Measurements from ENCODE around the gene SENP3.

The SENP3 gene

DNA sequence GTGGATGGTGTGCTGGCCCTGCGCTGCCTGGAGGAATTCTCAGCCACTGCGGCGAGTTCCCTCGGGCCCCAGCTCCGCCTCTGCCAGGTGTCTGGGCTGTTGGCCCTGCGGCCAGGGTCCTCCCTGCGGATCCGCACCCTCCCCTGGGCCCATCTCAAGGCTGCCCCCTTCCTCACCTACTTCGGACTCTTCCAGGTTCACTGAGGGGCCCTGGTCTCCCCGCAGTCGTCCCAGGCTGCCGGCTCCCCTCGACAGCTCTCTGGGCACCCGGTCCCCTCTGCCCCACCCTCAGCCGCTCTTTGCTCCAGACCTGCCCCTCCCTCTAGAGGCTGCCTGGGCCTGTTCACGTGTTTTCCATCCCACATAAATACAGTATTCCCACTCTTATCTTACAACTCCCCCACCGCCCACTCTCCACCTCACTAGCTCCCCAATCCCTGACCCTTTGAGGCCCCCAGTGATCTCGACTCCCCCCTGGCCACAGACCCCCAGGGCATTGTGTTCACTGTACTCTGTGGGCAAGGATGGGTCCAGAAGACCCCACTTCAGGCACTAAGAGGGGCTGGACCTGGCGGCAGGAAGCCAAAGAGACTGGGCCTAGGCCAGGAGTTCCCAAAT, 4.5 kb upstream of the SENP3 start:
- no peak for DNase-seq

DNA sequence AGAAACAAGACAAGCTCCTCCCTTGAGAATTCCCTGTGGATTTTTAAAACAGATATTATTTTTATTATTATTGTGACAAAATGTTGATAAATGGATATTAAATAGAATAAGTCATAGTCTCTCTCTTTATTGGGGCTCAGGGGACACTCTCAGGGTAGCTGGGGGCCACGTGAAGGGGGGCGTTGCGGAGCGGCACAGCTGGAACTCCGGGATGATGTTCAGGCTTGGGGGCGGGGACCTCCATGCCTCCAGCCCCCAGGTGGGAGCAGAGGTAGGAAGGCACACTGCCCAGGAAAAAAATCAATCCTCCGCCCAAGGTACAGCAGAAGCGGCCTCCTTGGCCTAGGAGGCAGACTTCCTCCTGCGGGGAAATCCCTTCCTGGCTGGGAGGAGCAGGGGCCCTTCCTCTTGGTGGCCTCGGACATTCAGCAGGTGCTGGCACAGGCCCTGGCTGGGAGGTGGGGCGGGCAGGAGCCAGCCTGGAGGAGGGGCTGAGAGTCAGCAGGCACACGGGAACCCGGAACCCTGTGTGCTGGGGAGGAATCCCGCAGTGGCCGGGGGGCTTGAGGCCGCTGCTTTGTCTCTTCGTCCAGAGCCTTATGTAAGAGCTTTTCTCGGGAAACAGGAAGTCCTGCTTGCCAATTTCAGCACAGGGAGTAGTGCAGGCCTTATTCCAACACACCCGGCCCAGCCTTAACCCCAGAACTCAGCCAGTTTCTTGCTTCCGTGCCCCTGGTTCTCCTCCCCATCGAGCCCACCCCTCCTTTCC, 3.8 kb upstream of the SENP3 start:
- no peak for DNase-seq

DNA sequence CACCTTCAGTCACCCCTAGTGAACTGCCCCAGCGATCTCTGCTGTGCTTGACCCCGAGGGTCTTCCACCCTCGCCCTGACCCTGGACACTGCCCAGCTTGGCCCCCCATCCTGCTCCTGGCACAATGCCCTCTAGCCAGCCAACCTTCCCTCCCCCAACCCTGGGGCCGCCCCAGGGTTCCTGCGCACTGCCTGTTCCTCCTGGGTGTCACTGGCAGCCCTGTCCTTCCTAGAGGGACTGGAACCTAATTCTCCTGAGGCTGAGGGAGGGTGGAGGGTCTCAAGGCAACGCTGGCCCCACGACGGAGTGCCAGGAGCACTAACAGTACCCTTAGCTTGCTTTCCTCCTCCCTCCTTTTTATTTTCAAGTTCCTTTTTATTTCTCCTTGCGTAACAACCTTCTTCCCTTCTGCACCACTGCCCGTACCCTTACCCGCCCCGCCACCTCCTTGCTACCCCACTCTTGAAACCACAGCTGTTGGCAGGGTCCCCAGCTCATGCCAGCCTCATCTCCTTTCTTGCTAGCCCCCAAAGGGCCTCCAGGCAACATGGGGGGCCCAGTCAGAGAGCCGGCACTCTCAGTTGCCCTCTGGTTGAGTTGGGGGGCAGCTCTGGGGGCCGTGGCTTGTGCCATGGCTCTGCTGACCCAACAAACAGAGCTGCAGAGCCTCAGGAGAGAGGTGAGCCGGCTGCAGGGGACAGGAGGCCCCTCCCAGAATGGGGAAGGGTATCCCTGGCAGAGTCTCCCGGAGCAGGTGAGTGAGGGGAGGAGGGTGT, 3.0 kb upstream of the SENP3 start, which contains the start of gene TNFSF13:
TSS of gene TNFSF13 (plus strand) at position 207 of the 776 bp plus-strand sequence. CDS start at position 497, 290 bp downstream.
- DNase-seq: no peak

GRCh38 chr17:7559320-7560171, 2.2 kb upstream of the SENP3 start:
- DNase-seq: no peak

DNA sequence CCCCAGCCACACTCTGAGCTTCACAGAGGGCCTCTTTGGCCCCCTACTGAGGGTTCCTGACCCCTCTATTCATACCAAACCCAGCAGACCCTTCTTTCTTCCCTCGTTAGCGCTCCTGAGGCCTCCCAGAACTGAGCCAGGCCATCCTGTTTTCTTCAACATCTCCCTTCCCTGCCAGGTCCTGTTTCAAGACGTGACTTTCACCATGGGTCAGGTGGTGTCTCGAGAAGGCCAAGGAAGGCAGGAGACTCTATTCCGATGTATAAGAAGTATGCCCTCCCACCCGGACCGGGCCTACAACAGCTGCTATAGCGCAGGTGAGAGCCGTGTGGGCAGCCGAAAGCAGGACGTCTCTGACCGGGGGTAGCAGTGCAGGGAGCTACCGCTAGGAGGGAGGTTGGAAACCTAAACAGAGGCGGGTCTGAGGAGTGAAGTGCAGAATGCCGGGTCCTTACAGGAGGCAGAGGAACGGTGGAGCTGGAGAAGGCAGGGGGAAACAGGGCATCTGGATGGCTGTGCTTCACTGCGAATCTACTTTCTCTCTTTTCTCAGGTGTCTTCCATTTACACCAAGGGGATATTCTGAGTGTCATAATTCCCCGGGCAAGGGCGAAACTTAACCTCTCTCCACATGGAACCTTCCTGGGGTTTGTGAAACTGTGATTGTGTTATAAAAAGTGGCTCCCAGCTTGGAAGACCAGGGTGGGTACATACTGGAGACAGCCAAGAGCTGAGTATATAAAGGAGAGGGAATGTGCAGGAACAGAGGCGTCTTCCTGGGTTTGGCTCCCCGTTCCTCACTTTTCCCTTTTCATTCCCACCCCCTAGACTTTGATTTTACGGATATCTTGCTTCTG, 1.3 kb upstream of the SENP3 start:
- DNase-seq: peak; percentile 38

DNA sequence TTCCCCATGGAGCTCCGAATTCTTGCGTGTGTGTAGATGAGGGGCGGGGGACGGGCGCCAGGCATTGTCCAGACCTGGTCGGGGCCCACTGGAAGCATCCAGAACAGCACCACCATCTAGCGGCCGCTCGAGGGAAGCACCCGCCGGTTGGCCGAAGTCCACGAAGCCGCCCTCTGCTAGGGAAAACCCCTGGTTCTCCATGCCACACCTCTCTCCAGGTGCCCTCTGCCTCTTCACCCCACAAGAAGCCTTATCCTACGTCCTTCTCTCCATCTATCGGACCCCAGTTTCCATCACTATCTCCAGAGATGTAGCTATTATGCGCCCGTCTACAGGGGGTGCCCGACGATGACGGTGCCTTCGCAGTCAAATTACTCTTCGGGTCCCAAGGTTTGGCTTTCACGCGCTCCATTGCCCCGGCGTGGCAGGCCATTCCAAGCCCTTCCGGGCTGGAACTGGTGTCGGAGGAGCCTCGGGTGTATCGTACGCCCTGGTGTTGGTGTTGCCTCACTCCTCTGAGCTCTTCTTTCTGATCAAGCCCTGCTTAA, 617 bp upstream of the SENP3 start:
- peak; percentile 82 for DNase-seq

GRCh38 chr17:7562208-7562605, 488 bp downstream of the SENP3 start:
- no peak for DNase-seq

GRCh38 chr17:7563115-7563869, 1.6 kb downstream of the SENP3 start:
- DNase-seq: no peak

GRCh38 chr17:7569571-7569970, 7.9 kb downstream of the SENP3 start:
- no peak for DNase-seq

- no peak for DNase-seq
These were observed 8.6 kb downstream of the SENP3 start for GRCh38 chr17:7570351-7570750.

DNA sequence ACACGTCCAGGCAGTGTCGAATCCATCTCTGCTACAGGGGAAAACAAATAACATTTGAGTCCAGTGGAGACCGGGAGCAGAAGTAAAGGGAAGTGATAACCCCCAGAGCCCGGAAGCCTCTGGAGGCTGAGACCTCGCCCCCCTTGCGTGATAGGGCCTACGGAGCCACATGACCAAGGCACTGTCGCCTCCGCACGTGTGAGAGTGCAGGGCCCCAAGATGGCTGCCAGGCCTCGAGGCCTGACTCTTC, 10.5 kb downstream of the SENP3 start:
- DNase-seq: no peak

DNA sequence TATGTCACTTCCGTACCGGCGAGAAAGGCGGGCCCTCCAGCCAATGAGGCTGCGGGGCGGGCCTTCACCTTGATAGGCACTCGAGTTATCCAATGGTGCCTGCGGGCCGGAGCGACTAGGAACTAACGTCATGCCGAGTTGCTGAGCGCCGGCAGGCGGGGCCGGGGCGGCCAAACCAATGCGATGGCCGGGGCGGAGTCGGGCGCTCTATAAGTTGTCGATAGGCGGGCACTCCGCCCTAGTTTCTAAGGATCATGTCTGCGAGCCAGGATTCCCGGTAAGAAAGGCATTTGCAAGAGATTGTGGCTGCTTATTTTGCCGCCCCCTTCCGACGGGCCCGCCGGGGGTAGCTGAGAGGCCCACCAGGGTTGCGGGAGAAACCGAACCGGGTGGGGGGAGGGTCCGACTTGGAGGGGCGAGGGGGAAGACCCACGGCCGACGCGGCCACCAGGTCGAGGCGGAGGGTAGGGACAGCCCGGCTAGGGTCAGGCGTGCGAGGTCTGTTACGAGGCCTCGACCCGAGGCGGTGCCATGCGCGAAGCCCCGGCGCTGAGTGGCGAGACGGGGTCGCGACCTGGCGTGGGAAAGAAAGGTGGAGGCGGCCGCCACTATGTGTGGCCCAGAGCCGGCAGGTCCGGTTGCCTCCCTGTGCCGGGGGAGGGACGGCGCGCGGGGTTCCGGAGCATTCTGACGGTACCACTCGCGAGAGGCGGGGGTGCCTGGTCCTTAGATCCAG, 11.0 kb downstream of the SENP3 start:
- peak; percentile 99 for DNase-seq

DNA sequence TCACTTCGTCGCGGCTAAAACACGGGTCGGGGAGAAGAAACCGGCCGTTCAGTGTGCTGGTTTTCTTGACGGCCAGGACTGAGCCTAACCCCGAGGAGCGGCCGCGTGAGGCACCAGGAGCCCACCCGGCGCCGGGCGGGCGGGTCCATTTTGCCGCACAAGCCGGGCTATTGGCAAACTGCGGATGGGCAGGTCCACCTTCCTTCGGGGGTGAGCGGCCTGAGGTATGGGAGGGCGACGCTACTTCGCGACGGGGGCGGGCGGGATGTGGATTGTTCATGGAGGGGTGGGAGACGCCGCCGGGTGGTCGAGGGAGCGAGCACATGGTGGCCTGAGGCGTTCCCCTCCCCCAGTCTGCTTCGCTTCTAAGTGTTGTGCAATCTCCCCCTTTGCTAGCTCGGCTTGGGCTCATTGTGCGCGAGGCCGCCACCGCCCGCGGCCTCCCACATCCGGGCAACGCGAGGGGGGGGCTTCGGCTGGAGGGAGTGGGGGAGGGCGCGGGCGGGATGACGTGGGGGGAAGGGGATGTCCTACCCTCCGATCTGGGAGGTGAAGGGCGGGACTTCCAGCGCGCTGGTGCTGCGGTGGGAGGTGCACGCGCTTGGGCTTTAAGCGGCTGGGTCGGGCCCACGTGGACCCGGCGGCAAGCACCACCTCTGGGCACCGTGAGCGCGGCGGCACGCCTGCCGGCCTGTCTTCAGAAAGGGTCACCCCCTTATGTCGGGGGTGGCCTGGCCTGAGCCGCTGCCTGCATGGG, 11.8 kb downstream of the SENP3 start:
- peak; percentile 91 for DNase-seq

DNA sequence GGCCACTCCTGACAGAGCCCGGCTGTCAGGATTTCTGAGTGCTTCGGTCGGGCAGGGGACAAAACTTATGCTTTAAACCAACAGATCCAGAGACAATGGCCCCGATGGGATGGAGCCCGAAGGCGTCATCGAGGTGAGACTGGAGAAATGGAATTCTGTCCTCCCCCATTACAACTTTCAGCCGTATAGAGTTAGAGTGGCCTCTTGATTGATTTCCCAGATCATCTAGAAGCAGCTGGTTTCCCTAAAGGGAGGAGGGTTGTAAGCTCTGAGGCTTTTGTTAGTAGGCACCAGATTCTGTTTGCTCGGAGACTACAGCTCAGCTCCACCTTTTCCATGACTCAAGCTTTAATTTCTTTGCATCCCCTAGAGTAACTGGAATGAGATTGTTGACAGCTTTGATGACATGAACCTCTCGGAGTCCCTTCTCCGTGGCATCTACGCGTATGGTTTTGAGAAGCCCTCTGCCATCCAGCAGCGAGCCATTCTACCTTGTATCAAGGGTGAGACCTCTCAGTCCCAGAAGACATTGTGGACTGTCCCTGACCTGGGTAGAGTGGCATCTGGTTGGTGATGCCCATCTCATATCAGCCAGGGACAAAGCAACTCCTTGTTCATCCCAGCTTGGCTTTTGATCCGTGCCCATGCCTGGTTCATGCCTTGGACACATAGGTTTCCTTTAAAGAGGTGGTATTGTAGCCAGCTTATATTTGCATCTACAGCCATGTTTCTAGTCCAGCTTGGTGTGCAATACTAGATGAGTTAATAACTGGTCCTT, 12.6 kb downstream of the SENP3 start:
- DNase-seq: no peak

- no peak for DNase-seq
These were observed 13.8 kb downstream of the SENP3 start for GRCh38 chr17:7575481-7575883.

GRCh38 chr17:7575959-7576358, 14.2 kb downstream of the SENP3 start:
- DNase-seq: no peak

DNA sequence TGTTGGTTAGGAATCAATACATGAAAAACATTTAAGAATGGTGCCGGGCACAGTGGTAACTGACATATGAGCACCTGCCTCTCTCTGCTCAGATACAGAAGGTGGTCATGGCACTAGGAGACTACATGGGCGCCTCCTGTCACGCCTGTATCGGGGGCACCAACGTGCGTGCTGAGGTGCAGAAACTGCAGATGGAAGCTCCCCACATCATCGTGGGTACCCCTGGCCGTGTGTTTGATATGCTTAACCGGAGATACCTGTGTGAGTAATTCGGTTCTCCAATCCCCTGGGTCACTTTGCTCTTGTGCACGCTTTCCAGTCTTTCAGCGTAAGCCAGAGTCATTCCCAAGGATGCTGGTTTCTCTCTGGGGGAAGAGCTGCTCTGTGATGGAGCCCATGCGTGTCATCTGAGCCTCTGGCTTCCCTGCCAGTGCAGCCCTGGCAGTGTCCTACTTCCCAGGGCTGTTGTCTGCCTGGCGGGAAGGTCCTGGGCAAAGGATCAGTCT, 14.8 kb downstream of the SENP3 start:
- no peak for DNase-seq

Measured in stimulated activated naive CD4-positive, alpha-beta T cell treated with Interleukin-2 at 50 U/mL for 16 hours (primary cell).